HCT116 (cell line): ENCODE measurements around the gene C9orf85. TPM values are rescaled to one million over a fixed set of nuclear protein-coding genes. Genes with fewer than 3 reads are reported as not detected.

Experiments used
- ATAC-seq: fragments of 200-7000 bp; cut with Tn5 transposase; 2 replicates; pipeline ENCODE4 v1.9.1; 2020; ENCODE audit warnings: mild to moderate bottlenecking, moderate library complexity
- BruUV-seq: library from RNA; stranded (reverse); fragments of 400-500 nt; replicated peaks from 2 replicates; lab custom pipeline; 2021; lab: Mats Ljungman, UMichigan
- CTCF ChIA-PET: fragments of 300-600 bp; sonication (Branson Sonifier 250); formaldehyde crosslinking; loops from one replicate; lab custom pipeline; 2021; ENCODE audit warnings: antibody characterized with exemption; lab: Charles Lee
- POLR2A ChIA-PET: fragments of 300-600, 350-600 bp; sonication (Branson Sonifier 250); formaldehyde crosslinking; loops from one replicate; lab custom pipeline; 2021; ENCODE audit warnings: antibody characterized with exemption; lab: Charles Lee
- RAD21 ChIA-PET, 2 experiments: fragments of 300-600 bp; sonication (Branson Sonifier 250); formaldehyde crosslinking; loops; one replicate each; lab custom pipeline; 2023; ENCODE audit warnings: low total read pairs in 2 of 2; ENCODE audit not compliant: uncharacterized antibody in 2 of 2, unreplicated experiment in 2 of 2, low non-redundant PET in 1 of 2; lab: Charles Lee
- DNase-seq: peaks from one replicate; pipeline ENCODE4 v3.0.0-alpha.2; 2010; ENCODE audit warnings: low read depth, low spot score
- H2AFZ ChIP-seq: fragments of 200-600 bp; shearing (Covaris generic), sonication (generic); 2 replicates; pipeline ENCODE4 v1.6.1; 2017; ENCODE audit warnings: low read depth, mixed run types, mixed read lengths, antibody characterized with exemption, low read length; ENCODE audit not compliant: poor library complexity, severe bottlenecking
- H3K27ac ChIP-seq: 2 replicates; pipeline ENCODE4 v1.5.1; 2012; ENCODE audit warnings: low read depth, low read length
- H3K27me3 ChIP-seq: fragments of 200-600 bp; sonication (generic); 2 replicates; pipeline ENCODE4 v1.6.1; 2016; ENCODE audit warnings: mixed run types, low read length, mixed read lengths; ENCODE audit not compliant: insufficient read depth
- H3K36me3 ChIP-seq, 2 experiments: fragments of 200-500 bp in 1 of 2; fragments of 200-600 bp in 1 of 2; sonication (Bioruptor generic) in 1 of 2; sonication (generic) in 1 of 2; 2 replicates each; pipeline versions ENCODE4 v1.5.1 to v1.6.1; 2014 to 2016; ENCODE audit warnings: low read length in 2 of 2, inconsistent platforms in 1 of 2, mixed read lengths in 1 of 2, mixed run types in 1 of 2; ENCODE audit not compliant: insufficient read depth in 2 of 2, control insufficient read depth in 1 of 2
- H3K4me1 ChIP-seq, 2 experiments: fragments of 200-600 bp in 1 of 2; sonication (generic) in 1 of 2; 2 replicates each; pipeline versions ENCODE4 v1.5.1 to v1.6.1; 2012 to 2017; ENCODE audit warnings: low read length in 2 of 2, inconsistent platforms in 1 of 2, mild to moderate bottlenecking in 1 of 2, mixed read lengths in 1 of 2, mixed run types in 1 of 2, moderate library complexity in 1 of 2; ENCODE audit not compliant: insufficient read depth in 2 of 2, control insufficient read depth in 1 of 2
- H3K4me2 ChIP-seq: fragments of 200-600 bp; sonication (generic); 2 replicates; pipeline ENCODE4 v1.6.1; 2017; ENCODE audit warnings: mixed run types, low read length, mixed read lengths
- H3K4me3 ChIP-seq, 2 experiments: fragments of 200-600 bp in 1 of 2; sonication (generic) in 1 of 2; replicated peaks in 1 of 2; 2 replicates each; pipeline ENCODE4 v1.5.1; 2011 to 2016; ENCODE audit warnings: low read length in 2 of 2, control low read depth in 1 of 2, low read depth in 1 of 2, mild to moderate bottlenecking in 1 of 2, mixed read lengths in 1 of 2, mixed run types in 1 of 2
- H3K79me2 ChIP-seq: fragments of 200-600 bp; sonication (generic); 2 replicates; pipeline ENCODE4 v1.6.1; 2017; ENCODE audit warnings: mild to moderate bottlenecking, mixed run types, low read length, moderate library complexity, mixed read lengths; ENCODE audit not compliant: insufficient read depth
- H3K9ac ChIP-seq: fragments of 200-600 bp; sonication (generic); 2 replicates; pipeline ENCODE4 v1.6.1; 2016; ENCODE audit warnings: low read length, mixed read lengths
- H3K9me2 ChIP-seq: fragments of 200-600 bp; sonication (generic), shearing (Covaris generic); 2 replicates; pipeline ENCODE4 v1.6.1; 2017; ENCODE audit warnings: mixed run types, mild to moderate bottlenecking, moderate library complexity; ENCODE audit not compliant: insufficient read depth
- H3K9me3 ChIP-seq, 2 experiments: fragments of 200-500 bp in 1 of 2; fragments of 200-600 bp in 1 of 2; sonication (Bioruptor generic) in 1 of 2; sonication (generic) in 1 of 2; 2 replicates each; pipeline ENCODE4 v1.6.1; 2014 to 2017; ENCODE audit warnings: low read length in 2 of 2, mixed read lengths in 2 of 2, inconsistent platforms in 1 of 2, low read depth in 1 of 2, mild to moderate bottlenecking in 1 of 2, mixed run types in 1 of 2, moderate library complexity in 1 of 2; ENCODE audit not compliant: control insufficient read depth in 1 of 2, insufficient read depth in 1 of 2
- H4K20me1 ChIP-seq: fragments of 200-600 bp; sonication (generic), shearing (Covaris generic); 2 replicates; pipeline ENCODE4 v1.6.1; 2017; ENCODE audit warnings: mixed run types, mild to moderate bottlenecking, moderate library complexity; ENCODE audit not compliant: insufficient read depth
- CBX3 ChIP-seq: IDR thresholded peaks from 2 replicates; pipeline ENCODE4 v1.6.1; 2012; ENCODE audit warnings: low read depth
- CEBPB ChIP-seq: IDR thresholded peaks from 2 replicates; pipeline ENCODE4 v1.6.1; 2012; ENCODE audit warnings: low read depth
- EGR1 ChIP-seq: IDR thresholded peaks from 2 replicates; pipeline ENCODE4 v1.6.1; 2012; ENCODE audit warnings: low read depth
- ELF1 ChIP-seq: IDR thresholded peaks from 2 replicates; pipeline ENCODE4 v1.6.1; 2012; ENCODE audit warnings: low read depth, borderline replicate concordance
- FOSL1 ChIP-seq: IDR thresholded peaks from 2 replicates; pipeline ENCODE4 v1.6.1; 2012; ENCODE audit warnings: low read depth
- JUND ChIP-seq: IDR thresholded peaks from 2 replicates; pipeline ENCODE4 v1.6.1; 2012
- POLR2AphosphoS5 ChIP-seq: IDR thresholded peaks from 2 replicates; pipeline ENCODE4 v1.6.1; 2011; ENCODE audit warnings: mild to moderate bottlenecking, low read depth, low read length, moderate library complexity
- RAD21 ChIP-seq: IDR thresholded peaks from 2 replicates; pipeline ENCODE4 v1.6.1; 2012; ENCODE audit warnings: low read depth, mild to moderate bottlenecking
- SIN3A ChIP-seq: IDR thresholded peaks from 2 replicates; pipeline ENCODE4 v1.6.1; 2012; ENCODE audit warnings: low read depth
- SP1 ChIP-seq: IDR thresholded peaks from 2 replicates; pipeline ENCODE4 v1.6.1; 2012; ENCODE audit warnings: low read depth
- SRF ChIP-seq: IDR thresholded peaks from 2 replicates; pipeline ENCODE4 v1.6.1; 2012; ENCODE audit warnings: low read depth
- TCF7L2 ChIP-seq: IDR thresholded peaks from 2 replicates; pipeline ENCODE4 v1.7.0; 2011; ENCODE audit warnings: borderline replicate concordance, inconsistent platforms; ENCODE audit not compliant: insufficient read depth, insufficient read length; ENCODE audit errors: extremely low read depth
- YY1 ChIP-seq: IDR thresholded peaks from 2 replicates; pipeline ENCODE4 v1.6.1; 2011; ENCODE audit warnings: low read length, low read depth, moderate library complexity, mild to moderate bottlenecking; ENCODE audit not compliant: insufficient replicate concordance; ENCODE audit errors: extremely low read depth
- ZFX ChIP-seq: fragments of 450-650 bp; IDR thresholded peaks from 2 replicates; pipeline ENCODE4 v1.6.1; 2017
- intact Hi-C: fragments of 100-400 bp; cut with micrococcal nuclease; formaldehyde crosslinking; loops from 2 replicates; pipeline ENCODE4 v1.10.0; 2022
- total RNA-seq: library from RNA; stranded (reverse); gene quantifications from one replicate; pipeline ENCODE4 v1.2.1, GENCODE V29; 2021; ENCODE audit not compliant: unreplicated experiment
- TF ChIP-seq, protein P1 (sequence below): IDR thresholded peaks from 2 replicates; pipeline ENCODE4 v1.6.1; 2012
- TF ChIP-seq, protein P2 (sequence below), 3 experiments: fragments of 200-600 bp in 1 of 3; sonication (generic) in 1 of 3; IDR thresholded peaks in 2 of 3; conservative IDR thresholded peaks in 1 of 3; 2 replicates each; pipeline ENCODE4 v1.5.1; 2012 to 2017; ENCODE audit warnings: low read depth in 2 of 3, low read length in 2 of 3, antibody characterized with exemption in 1 of 3, borderline replicate concordance in 1 of 3, control low read depth in 1 of 3, mild to moderate bottlenecking in 1 of 3, mixed read lengths in 1 of 3, mixed run types in 1 of 3, moderate library complexity in 1 of 3; ENCODE audit not compliant: insufficient read depth in 1 of 3
- TF ChIP-seq, protein P3 (sequence below): IDR thresholded peaks from 2 replicates; pipeline ENCODE4 v1.6.1; 2012

The C9orf85 gene
- total RNA-seq, 1 experiment from 2014 or later: 12.4 TPM

DNA sequence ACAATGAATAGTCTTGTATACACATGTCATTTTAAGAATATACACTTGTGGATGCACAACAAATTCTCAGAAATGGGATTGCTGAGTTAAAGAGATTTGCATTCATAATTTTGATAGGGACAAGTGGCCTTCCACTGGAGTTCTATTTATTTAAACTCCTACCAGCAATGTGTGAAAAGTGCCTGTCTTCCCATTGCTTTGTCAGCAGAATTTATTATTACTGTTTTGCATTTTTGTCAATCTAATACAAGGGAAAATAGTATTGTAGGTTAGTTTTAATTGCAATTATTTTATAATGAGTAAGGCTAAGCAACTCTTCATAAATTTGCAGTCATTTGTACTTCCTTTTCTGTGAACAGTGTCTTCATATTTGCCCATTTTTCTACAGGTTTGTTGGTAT is 94.0 kb downstream of the C9orf85 start:
- Histone ChIP-seq H3K4me1 (no peaks in the 10 kb centered on the region), H3K4me3 (no peak overlapping the region), H3K9ac (no peak overlapping the region), H3K9me3 (no peaks in the 10 kb centered on the region), H3K4me2 (no peak overlapping the region), H3K27me3 (no peaks in the 10 kb centered on the region), H3K36me3 (no peaks in the 10 kb centered on the region), H3K79me2 (no peaks in the 10 kb centered on the region), H4K20me1 (no peaks in the 10 kb centered on the region), H2AFZ (no peak overlapping the region), H3K27ac (no peak overlapping the region), H3K9me2 (no peaks in the 10 kb centered on the region)
- no peak for TF ChIP-seq FOSL1
- no peak for TF ChIP-seq CEBPB
- TF ChIP-seq ELF1: no peak
- TF ChIP-seq SRF: no peak
- TF ChIP-seq JUND: no peak
- TF ChIP-seq, protein P1, sequence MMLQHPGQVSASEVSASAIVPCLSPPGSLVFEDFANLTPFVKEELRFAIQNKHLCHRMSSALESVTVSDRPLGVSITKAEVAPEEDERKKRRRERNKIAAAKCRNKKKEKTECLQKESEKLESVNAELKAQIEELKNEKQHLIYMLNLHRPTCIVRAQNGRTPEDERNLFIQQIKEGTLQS: no peak
- TF ChIP-seq RAD21: no peak
- TF ChIP-seq SP1: no peak
- TF ChIP-seq YY1: no peak
- DNase-seq: no peak
- ATAC-seq: no peak
- intact Hi-C loops: no loop called here
- POLR2A ChIA-PET: no interaction called here
- CTCF ChIA-PET: no interaction called here
- RAD21 ChIA-PET: no interaction called here
- BruUV-seq: no TSS peak

DNA sequence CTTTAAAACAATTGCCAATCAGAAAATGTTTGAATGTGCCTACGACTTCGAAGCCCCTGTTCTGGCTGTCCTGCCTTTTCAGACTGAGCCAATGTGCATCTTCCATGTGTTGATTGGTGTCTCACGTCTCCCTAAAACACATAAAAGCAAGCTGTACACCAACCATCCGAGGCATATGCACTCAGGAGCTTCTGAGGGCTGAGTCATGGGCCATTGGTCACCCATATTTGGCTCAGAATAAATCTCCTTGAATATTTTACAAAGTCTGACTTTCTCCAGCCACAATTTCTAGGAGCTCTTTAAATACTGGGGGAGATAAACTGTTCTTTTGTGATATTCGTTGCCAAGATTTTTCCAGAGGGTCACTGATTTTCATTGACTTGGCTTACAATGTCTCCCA is 95.1 kb downstream of the C9orf85 start:
- Histone ChIP-seq H2AFZ (no peak overlapping the region), H4K20me1 (no peaks in the 10 kb centered on the region), H3K36me3 (no peaks in the 10 kb centered on the region), H3K4me1 (no peaks in the 10 kb centered on the region), H3K4me2 (no peak overlapping the region), H3K9me3 (no peaks in the 10 kb centered on the region), H3K9ac (no peak overlapping the region), H3K4me3 (no peak overlapping the region), H3K9me2 (no peaks in the 10 kb centered on the region), H3K27ac (no peak overlapping the region), H3K79me2 (no peaks in the 10 kb centered on the region), H3K27me3 (no peaks in the 10 kb centered on the region)
- BruUV-seq: no TSS peak
- intact Hi-C loops: no loop called here
- DNase-seq (no peak), ATAC-seq (no peak)
- ChIA-PET RAD21 (no interaction called here), POLR2A (no interaction called here), CTCF (interaction anchor here (0.8 kb wide), 1 partner anchor 18 kb away, joined by 3 read pairs; no protein-coding TSS in a partner anchor)
- TF ChIP-seq FOSL1 (no peak), YY1 (no peak), CBX3 (no peak), TCF7L2 (no peak), POLR2AphosphoS5 (no peak), SP1 (no peak), EGR1 (no peak), RAD21 (no peak), ZFX (no peak), ELF1 (no peak), SIN3A (no peak)
- TF ChIP-seq, protein P1: no peak
- TF ChIP-seq, protein P2, sequence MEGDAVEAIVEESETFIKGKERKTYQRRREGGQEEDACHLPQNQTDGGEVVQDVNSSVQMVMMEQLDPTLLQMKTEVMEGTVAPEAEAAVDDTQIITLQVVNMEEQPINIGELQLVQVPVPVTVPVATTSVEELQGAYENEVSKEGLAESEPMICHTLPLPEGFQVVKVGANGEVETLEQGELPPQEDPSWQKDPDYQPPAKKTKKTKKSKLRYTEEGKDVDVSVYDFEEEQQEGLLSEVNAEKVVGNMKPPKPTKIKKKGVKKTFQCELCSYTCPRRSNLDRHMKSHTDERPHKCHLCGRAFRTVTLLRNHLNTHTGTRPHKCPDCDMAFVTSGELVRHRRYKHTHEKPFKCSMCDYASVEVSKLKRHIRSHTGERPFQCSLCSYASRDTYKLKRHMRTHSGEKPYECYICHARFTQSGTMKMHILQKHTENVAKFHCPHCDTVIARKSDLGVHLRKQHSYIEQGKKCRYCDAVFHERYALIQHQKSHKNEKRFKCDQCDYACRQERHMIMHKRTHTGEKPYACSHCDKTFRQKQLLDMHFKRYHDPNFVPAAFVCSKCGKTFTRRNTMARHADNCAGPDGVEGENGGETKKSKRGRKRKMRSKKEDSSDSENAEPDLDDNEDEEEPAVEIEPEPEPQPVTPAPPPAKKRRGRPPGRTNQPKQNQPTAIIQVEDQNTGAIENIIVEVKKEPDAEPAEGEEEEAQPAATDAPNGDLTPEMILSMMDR (IDR thresholded peaks at IDR 0.05 in 2 of 3, conservative IDR thresholded peaks at IDR 0.05 in 1 of 3; ENCODE audit: borderline replicate concordance in 1 of 3, insufficient read depth in 1 of 3, low read depth in 2 of 3, low read length in 2 of 3): no peak
- TF ChIP-seq, protein P3, sequence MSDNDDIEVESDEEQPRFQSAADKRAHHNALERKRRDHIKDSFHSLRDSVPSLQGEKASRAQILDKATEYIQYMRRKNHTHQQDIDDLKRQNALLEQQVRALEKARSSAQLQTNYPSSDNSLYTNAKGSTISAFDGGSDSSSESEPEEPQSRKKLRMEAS: no peak
